ENCODE measurements around the gene EPS15.
"Not testable (repeated sequence)": the region's sequence is repeated elsewhere in the genome, so short reads cannot be mapped to it uniquely, and the experiment has no call there.

The EPS15 gene

GRCh38 chr1:51543858-51544257 is 24.8 kb upstream of the EPS15 start:
- no peak for DNase-seq (ENCODE audit: low read depth in 2 of 3, low spot score in 2 of 3)

GRCh38 chr1:51542158-51542953 is 23.3 kb upstream of the EPS15 start:
- no peak for DNase-seq (ENCODE audit: low read depth in 2 of 3, low spot score in 2 of 3)

DNA sequence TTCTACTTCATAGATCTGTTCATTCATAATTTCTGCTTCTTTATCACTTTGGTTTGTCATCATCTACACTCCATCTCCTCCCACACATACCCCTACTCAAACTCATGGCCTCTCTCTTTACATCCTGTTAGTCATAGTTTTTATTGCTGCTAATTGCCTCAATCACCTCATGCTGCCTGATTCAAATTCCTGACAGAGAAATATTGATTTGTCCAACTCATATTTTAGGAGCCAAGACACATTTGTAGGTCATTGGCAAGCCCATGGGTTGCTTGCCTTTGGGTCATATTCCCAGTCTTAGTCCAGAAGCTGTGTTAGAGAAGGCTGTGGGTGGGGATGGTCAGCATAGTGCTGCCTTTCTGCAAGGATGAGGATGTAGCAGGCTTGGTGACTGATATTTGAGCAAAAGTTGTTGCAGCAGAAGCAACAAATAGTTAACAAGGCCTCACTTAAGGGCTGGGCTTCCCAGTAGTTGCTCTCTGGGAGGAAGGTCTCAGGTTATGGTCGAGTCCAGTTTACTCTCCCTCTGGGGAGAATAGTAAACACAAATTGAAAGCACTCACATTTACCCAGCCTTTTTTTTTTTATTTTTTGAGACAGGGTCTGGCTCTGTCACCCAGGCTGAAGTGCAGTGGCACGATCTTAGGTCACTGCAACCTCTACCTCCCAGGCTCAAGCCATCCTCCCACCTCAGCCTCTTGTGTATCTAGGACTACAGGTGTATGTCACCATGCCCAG is 22.4 kb upstream of the EPS15 start:
- no peak for DNase-seq (ENCODE audit: low read depth in 2 of 3, low spot score in 2 of 3)

DNA sequence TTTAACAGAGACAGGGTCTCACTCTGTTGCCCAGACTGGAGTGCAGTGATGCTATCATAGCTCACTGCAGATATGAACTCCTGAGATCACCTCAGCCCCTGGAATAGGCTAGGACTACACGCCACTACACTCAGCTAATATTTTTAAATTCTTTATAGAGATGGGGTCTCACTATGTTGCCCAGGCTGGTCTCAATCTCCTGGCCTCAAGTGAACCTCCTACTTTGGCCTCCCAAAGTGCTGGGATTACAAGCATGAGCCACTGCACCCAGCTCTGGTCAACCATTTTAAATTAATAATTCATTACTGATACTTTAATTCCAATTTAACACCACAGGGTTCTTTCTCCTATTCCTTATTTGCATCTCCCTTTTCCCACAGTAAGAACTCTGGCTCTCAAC is 18.5 kb upstream of the EPS15 start:
- DNase-seq (ENCODE audit: low read depth in 2 of 3, low spot score in 2 of 3), result no peak

- no peak for DNase-seq (ENCODE audit: low read depth in 2 of 3, low spot score in 2 of 3)
Measured at GRCh38 chr1:51535006-51535592, 16.0 kb upstream of the EPS15 start.

GRCh38 chr1:51534447-51534846 is 15.4 kb upstream of the EPS15 start:
- DNase-seq (ENCODE audit: low read depth in 2 of 3, low spot score in 2 of 3), result no peak

- DNase-seq (ENCODE audit: low read depth in 2 of 3, low spot score in 2 of 3), result no peak
Measured at GRCh38 chr1:51532853-51533252, 13.8 kb upstream of the EPS15 start.

GRCh38 chr1:51530447-51530846 is 11.4 kb upstream of the EPS15 start:
- DNase-seq (ENCODE audit: low read depth in 2 of 3, low spot score in 2 of 3), result not testable (repeated sequence)

DNA sequence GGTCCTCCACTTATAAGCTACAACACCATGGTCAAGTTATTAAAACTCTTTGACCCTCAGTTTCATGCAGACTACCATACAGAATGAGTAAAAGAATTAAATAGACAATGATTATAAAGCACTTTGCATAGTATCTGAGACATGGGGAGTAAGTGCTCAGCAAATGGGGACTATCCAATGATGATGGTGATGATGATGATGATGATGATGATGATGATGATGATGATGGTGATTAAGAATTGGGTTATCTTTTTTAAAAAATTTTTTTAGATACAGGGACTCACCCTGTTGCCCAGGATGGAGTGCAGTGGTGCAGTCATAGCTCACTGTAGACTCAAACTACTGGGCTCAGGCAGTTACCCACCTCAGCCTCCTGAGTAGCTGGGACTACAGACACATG is 8.1 kb upstream of the EPS15 start:
- no peak for DNase-seq (ENCODE audit: low read depth in 2 of 3, low spot score in 2 of 3)

GRCh38 chr1:51526248-51526647 is 7.2 kb upstream of the EPS15 start:
- no peak for DNase-seq (ENCODE audit: low read depth in 2 of 3, low spot score in 2 of 3)

DNA sequence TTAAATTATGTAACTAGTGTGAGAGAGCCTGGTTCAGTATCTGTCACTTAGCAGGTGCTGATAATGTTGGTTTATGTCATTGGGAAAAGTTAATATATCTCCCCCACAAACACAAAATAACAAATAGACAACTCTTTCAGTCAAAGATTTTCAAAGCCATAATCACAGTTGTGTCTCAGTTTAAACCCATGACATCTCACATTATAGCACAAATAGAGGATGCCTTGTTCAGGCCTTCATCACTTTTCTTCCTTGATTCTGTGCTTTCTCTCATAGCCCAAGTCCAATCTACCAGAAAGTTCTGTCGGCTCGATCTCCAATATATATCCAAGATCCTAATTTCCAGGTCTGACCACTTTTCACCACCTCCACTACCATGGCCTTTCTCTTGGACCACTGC is 6.2 kb upstream of the EPS15 start:
- DNase-seq (ENCODE audit: low read depth in 2 of 3, low spot score in 2 of 3), result no peak

- DNase-seq (ENCODE audit: low read depth in 2 of 3, low spot score in 2 of 3), result no peak
Measured at GRCh38 chr1:51524817-51525216, 5.8 kb upstream of the EPS15 start.

- no peak for DNase-seq (ENCODE audit: low read depth in 2 of 3, low spot score in 2 of 3)
Measured at GRCh38 chr1:51523931-51524330, 4.9 kb upstream of the EPS15 start.

GRCh38 chr1:51520700-51521248 is 1.7 kb upstream of the EPS15 start:
- DNase-seq (ENCODE audit: low read depth in 2 of 3, low spot score in 2 of 3), result no peak

- no peak for DNase-seq (ENCODE audit: low read depth in 2 of 3, low spot score in 2 of 3)
Measured at GRCh38 chr1:51519865-51520699, 1.0 kb upstream of the EPS15 start.

DNA sequence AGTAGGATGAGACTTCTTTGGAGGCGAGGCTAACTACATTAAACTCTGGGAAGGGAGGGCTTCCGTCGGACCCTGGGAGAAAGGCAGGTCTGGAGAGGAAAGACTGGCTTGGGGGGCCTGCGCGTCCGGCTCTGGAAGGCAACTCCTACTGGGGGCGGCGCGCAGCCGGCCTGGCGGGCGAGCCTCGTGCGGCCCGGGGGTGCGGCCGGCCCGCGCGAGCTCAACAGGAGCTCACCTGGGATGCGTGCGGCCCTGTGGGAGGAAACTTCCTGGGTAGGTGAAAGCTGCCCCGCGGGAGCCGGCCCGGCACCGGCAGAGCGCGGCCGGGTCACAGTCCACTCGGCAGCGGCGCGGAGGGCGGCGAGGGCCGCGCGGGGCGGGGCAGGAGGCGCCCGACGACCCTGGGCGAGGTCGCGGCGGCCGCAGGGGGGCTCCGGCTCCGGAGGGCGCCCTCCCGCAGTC is 449 bp downstream of the EPS15 start:
- DNase-seq (ENCODE audit: low read depth in 2 of 3, low spot score in 2 of 3), result peak in 2 of 3 experiments; percentile 20 to 21

GRCh38 chr1:51518033-51518585 is 957 bp downstream of the EPS15 start:
- peak in 2 of 3 experiments; percentile 10 to 19 for DNase-seq (ENCODE audit: low read depth in 2 of 3, low spot score in 2 of 3)

DNA sequence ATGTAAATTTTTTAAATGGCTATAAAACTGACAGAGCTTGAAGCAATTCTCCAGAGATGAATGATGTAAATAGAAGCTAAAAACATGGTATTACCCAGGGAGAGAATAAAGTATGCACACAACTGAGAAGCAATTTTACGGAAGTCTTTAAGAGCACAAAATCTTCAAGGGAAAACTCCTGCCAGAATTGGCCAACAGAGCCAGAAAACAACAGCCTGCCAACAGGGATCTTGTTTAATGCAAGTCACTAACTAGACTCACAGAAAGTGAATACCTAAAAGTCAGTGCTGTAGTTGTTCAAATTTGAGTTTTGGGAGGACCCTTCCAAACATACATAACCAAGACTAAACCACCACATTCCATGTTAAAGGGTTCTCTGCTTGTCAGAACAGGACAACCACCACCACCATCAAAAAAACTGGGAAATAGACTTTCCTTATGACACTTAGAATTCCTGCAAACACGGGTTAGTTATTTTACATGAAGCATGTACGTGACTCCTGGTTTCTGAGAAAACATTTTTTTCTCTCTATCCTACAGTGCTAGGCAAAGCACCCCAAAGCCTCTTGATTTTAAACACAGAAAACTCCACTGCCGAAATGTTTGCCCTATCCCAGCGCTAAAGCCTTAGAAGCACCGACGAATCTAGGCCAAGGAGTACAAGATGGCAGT is 1.6 kb downstream of the EPS15 start:
- DNase-seq (ENCODE audit: low read depth in 2 of 3, low spot score in 2 of 3), result no peak

- DNase-seq (ENCODE audit: low read depth in 2 of 3, low spot score in 2 of 3), result no peak
Measured at GRCh38 chr1:51516649-51517158, 2.4 kb downstream of the EPS15 start.

Measured in activated CD8-positive, alpha-beta memory T cell treated with anti-CD3 and anti-CD28 coated beads for 48 hours (primary cell).